ENCODE measurements around the gene CRHBP. TPM values are rescaled to one million over a fixed set of nuclear protein-coding genes. Genes with fewer than 3 reads are reported as not detected.

Gene CRHBP
- total and polyA plus RNA-seq, 2 donors (not counting 3 experiments of a cell fraction or from before 2014, with no cell fraction given) = 0.08 to 0.51 TPM

DNA sequence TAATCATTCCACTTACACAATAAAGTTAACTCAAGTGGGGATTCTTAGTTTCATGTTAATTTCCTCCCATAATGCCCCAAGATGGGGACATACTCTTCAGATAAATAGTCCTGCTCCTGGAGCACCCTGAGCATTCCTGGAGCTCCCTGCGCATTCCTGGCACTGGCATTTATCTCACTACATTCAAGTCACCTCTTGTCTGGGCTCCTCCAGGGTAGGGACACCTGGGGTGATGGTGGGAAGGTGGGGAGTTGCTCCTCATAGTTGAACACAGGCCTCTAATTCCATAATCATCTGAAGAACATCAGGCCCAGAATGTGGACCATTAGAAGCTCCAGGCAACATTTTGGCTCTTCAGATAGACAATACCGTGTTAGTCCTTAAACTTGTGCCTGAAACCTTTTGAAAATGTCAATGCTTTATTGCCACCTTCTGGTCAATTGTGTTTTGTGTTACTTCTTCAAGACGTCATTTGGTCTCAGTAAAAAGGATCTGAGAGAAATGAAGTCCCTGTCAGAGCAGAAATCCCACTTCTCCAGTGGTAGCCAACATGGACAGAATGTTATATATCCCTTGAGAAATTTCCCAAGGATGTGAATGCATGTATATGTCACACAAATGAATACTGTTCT is 63.2 kb downstream of the CRHBP start:
- dilution Hi-C loops (cut with MboI; ENCODE audit: extremely low pct_ligation_motif_present, low sequenced_read_pairs) (no loop called here), intact Hi-C loops (cut with micrococcal nuclease) (loop anchor here (1.0 kb wide), 3 partner anchors 148 to 415 kb away; partner anchors contain the start of gene F2R)
- Histone ChIP-seq H3K4me3 (replicated peaks in 1 of 3; ENCODE audit: insufficient read depth in 1 of 3, low read depth in 1 of 3, low read length in 3 of 3) (no peak overlapping the region), H3K9me3 (replicated peaks; ENCODE audit: control insufficient read depth, insufficient read depth, low read length) (no peaks in the 10 kb centered on the region), H3K4me2 (ENCODE audit: insufficient read depth, low read length) (no peak overlapping the region), H3K79me2 (ENCODE audit: control insufficient read depth, insufficient read depth, low read length) (no peaks in the 10 kb centered on the region), H3K4me1 (ENCODE audit: control insufficient read depth, extremely low read depth, insufficient read depth, low read length) (no peaks in the 10 kb centered on the region), H3K9me1 (replicated peaks; ENCODE audit: control insufficient read depth, extremely low read depth, insufficient read depth, low read length) (no peaks in the 10 kb centered on the region), H3K27me3 (ENCODE audit: control insufficient read depth in 2 of 2, insufficient read depth in 2 of 2, low read length in 2 of 2) (peaks cover 13 to 14% of the 10 kb centered on the region in 2 experiments), H4K20me1 (replicated peaks; ENCODE audit: control insufficient read depth, extremely low read depth, insufficient read depth, low read length) (no peaks in the 10 kb centered on the region), H3K36me3 (ENCODE audit: control insufficient read depth in 2 of 2, extremely low read depth in 1 of 2, insufficient read depth in 2 of 2, low read length in 2 of 2) (no peaks in the 10 kb centered on the region), H3K9ac (replicated peaks; ENCODE audit: extremely low read depth, insufficient read depth, low read length) (no peak overlapping the region), H3K27ac (ENCODE audit: insufficient read depth, low read depth, low read length) (no peak overlapping the region), H2AFZ (ENCODE audit: low read depth, low read length) (no peak overlapping the region)
- ChIA-PET POLR2A (no interaction called here), CTCF (interaction anchor here (0.9 to 3.9 kb wide), 12 partner anchors 9 to 430 kb away, joined by 3 to 63 read pairs (median 4); partner anchors contain the start of gene AGGF1)
- TF ChIP-seq, protein P1, sequence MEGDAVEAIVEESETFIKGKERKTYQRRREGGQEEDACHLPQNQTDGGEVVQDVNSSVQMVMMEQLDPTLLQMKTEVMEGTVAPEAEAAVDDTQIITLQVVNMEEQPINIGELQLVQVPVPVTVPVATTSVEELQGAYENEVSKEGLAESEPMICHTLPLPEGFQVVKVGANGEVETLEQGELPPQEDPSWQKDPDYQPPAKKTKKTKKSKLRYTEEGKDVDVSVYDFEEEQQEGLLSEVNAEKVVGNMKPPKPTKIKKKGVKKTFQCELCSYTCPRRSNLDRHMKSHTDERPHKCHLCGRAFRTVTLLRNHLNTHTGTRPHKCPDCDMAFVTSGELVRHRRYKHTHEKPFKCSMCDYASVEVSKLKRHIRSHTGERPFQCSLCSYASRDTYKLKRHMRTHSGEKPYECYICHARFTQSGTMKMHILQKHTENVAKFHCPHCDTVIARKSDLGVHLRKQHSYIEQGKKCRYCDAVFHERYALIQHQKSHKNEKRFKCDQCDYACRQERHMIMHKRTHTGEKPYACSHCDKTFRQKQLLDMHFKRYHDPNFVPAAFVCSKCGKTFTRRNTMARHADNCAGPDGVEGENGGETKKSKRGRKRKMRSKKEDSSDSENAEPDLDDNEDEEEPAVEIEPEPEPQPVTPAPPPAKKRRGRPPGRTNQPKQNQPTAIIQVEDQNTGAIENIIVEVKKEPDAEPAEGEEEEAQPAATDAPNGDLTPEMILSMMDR (IDR thresholded peaks at IDR 0.05; ENCODE audit: extremely low read depth in 1 of 2, insufficient read depth in 1 of 2, low read depth in 1 of 2, low read length in 2 of 2) = peak; percentile 9 to 18
- no peak for TF ChIP-seq MYC (IDR thresholded peaks at IDR 0.05; ENCODE audit: low read depth, low read length)
- peak; percentile 81 for FAIRE-seq
- no TSS peak for BruUV-seq (replicated peaks)
- peak; percentile 66 for DNase-seq (ENCODE audit: low read depth, low spot score)

DNA sequence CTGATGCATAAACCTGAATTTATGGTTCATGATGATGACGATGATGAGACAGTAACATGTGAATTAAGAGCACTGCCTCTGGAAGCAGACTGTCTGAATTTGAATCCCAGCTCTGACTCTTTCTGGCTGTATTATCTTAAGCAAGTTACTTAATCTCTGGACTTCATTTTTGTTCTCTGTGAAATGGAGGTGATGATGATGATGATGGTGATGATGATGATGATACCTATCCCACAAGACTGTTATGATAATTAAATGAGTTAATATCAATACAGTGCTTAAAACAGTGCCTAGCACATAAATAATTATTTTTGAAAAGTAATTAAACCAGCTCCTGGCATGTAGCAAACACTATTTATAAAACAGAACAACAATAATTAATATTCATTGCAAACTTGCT is 64.1 kb downstream of the CRHBP start:
- H2AFZ ChIP-seq (ENCODE audit: low read depth, low read length) = no peak overlapping the region
- H3K36me3 ChIP-seq (ENCODE audit: control insufficient read depth in 2 of 2, extremely low read depth in 1 of 2, insufficient read depth in 2 of 2, low read length in 2 of 2) = no peaks in the 10 kb centered on the region
- dilution Hi-C loops (cut with MboI; ENCODE audit: extremely low pct_ligation_motif_present, low sequenced_read_pairs) (no loop called here), intact Hi-C loops (cut with micrococcal nuclease) (loop anchor here (1.0 kb wide), 3 partner anchors 149 to 416 kb away; partner anchors contain the start of gene F2R)
- FAIRE-seq (no peak), DNase-seq (ENCODE audit: low read depth, low spot score) (no peak)
- no peak for TF ChIP-seq GATA2 (IDR thresholded peaks at IDR 0.05; ENCODE audit: insufficient read depth, insufficient read length, low read depth, low read length)
- TF ChIP-seq JUN (IDR thresholded peaks at IDR 0.05; ENCODE audit: borderline replicate concordance, insufficient read depth, insufficient read length, low read depth) = no peak
- TF ChIP-seq EZH2 (IDR thresholded peaks at IDR 0.05; ENCODE audit: borderline replicate concordance, low read depth, low read length, severe bottlenecking) = no peak
- TF ChIP-seq POLR2A (IDR thresholded peaks at IDR 0.05; ENCODE audit: low read depth, low read length) = no peak
- TF ChIP-seq, protein P2, sequence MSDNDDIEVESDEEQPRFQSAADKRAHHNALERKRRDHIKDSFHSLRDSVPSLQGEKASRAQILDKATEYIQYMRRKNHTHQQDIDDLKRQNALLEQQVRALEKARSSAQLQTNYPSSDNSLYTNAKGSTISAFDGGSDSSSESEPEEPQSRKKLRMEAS (IDR thresholded peaks at IDR 0.05; ENCODE audit: insufficient read depth, insufficient read length) = no peak
- no peak for TF ChIP-seq POLR2AphosphoS5 (IDR thresholded peaks at IDR 0.05; ENCODE audit: insufficient read depth, low read depth, low read length)
- no peak for TF ChIP-seq FOS (IDR thresholded peaks at IDR 0.05; ENCODE audit: borderline replicate concordance, insufficient read depth, low read length)
- TF ChIP-seq, protein P1 (IDR thresholded peaks at IDR 0.05; ENCODE audit: extremely low read depth in 1 of 2, insufficient read depth in 1 of 2, low read depth in 1 of 2, low read length in 2 of 2) = no peak
- no peak for TF ChIP-seq MYC (IDR thresholded peaks at IDR 0.05; ENCODE audit: low read depth, low read length)
- no peaks in the 10 kb centered on the region for H3K4me1 ChIP-seq (ENCODE audit: control insufficient read depth, extremely low read depth, insufficient read depth, low read length)
- ChIA-PET CTCF (interaction anchor here (0.9 to 3.9 kb wide), 10 partner anchors 9 to 418 kb away, joined by 4 to 63 read pairs (median 5); partner anchors contain the start of gene AGGF1), POLR2A (no interaction called here)
- no peak overlapping the region for H3K4me2 ChIP-seq (ENCODE audit: insufficient read depth, low read length)
- BruUV-seq (replicated peaks) = no TSS peak
- H3K4me3 ChIP-seq (replicated peaks in 1 of 3; ENCODE audit: insufficient read depth in 1 of 3, low read depth in 1 of 3, low read length in 3 of 3) = no peak overlapping the region
- no peaks in the 10 kb centered on the region for H4K20me1 ChIP-seq (replicated peaks; ENCODE audit: control insufficient read depth, extremely low read depth, insufficient read depth, low read length)
- no peaks in the 10 kb centered on the region for H3K79me2 ChIP-seq (ENCODE audit: control insufficient read depth, insufficient read depth, low read length)
- no peak overlapping the region for H3K9ac ChIP-seq (replicated peaks; ENCODE audit: extremely low read depth, insufficient read depth, low read length)
- peaks cover 11 to 16% of the 10 kb centered on the region in 2 experiments for H3K27me3 ChIP-seq (ENCODE audit: control insufficient read depth in 2 of 2, insufficient read depth in 2 of 2, low read length in 2 of 2)
- no peak overlapping the region for H3K27ac ChIP-seq (ENCODE audit: insufficient read depth, low read depth, low read length)
- no peaks in the 10 kb centered on the region for H3K9me3 ChIP-seq (replicated peaks; ENCODE audit: control insufficient read depth, insufficient read depth, low read length)
- H3K9me1 ChIP-seq (replicated peaks; ENCODE audit: control insufficient read depth, extremely low read depth, insufficient read depth, low read length) = no peaks in the 10 kb centered on the region
